ENCODE measurements around the gene BCL2L1.
"Not testable (repeated sequence)": the region's sequence is repeated elsewhere in the genome, so short reads cannot be mapped to it uniquely, and the experiment has no call there.

The BCL2L1 gene

DNA sequence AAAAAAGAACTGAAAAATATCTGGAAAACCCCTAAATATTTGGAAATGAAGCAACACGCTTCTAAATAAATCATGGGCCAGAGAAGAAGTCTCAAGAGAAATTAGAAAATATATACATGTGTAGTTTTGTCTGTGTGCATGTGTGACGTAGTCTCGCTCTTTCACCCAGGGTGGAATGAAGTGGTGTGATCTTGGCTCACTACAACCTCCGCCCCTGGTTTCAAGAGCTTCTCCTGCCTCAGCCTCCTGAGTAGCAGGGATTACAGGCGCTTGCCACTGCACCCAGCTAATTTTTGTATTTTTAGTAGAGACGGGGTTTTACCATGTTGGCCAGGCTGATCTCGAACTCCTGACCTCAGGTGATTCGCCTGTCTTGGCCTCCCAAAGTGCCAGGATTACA is 96.1 kb downstream of the BCL2L1 start:
- in situ Hi-C loops (cut with MboI; ENCODE audit: low sequenced_read_pairs) = not testable (repeated sequence)

DNA sequence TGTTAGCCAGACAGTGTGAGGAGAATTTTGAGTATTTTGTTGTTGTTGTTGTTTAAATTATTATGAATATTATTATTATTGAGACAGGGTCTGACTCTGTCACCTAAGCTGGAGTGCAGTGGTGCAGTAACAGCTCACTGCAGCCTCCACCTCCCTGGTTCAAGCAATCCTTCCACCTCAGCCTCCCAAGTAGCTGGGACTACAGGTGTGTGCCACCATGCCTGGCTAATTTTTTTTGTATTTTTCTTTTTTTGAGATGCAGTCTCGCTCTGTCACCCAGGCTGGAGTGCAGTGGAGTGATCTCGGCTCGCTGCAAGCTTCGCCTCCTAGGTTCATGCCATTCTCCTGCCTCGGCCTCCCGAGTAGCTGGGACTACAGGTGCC is 99.6 kb downstream of the BCL2L1 start:
- in situ Hi-C loops (cut with MboI; ENCODE audit: low sequenced_read_pairs) = not testable (repeated sequence)

DNA sequence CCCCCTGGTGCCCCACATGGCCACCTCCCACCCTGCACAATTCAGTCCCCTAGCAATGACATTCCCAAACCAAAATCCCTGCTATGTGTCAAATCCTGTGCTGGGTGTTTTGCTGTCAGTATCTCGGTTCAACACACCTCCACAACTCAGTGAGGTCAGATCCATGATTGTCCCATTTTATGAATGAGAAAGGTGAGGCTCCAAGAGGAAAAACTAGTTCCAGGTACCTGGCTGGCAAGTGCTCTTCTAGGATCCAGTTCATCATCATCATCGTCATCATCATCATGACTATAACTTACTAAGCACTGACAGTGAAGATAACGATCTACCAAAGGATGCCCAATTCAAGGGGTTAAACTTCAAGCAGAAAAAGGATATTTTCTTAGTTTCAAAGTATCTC is 102.4 kb downstream of the BCL2L1 start:
- in situ Hi-C loops (cut with MboI; ENCODE audit: low sequenced_read_pairs) = no loop called here

DNA sequence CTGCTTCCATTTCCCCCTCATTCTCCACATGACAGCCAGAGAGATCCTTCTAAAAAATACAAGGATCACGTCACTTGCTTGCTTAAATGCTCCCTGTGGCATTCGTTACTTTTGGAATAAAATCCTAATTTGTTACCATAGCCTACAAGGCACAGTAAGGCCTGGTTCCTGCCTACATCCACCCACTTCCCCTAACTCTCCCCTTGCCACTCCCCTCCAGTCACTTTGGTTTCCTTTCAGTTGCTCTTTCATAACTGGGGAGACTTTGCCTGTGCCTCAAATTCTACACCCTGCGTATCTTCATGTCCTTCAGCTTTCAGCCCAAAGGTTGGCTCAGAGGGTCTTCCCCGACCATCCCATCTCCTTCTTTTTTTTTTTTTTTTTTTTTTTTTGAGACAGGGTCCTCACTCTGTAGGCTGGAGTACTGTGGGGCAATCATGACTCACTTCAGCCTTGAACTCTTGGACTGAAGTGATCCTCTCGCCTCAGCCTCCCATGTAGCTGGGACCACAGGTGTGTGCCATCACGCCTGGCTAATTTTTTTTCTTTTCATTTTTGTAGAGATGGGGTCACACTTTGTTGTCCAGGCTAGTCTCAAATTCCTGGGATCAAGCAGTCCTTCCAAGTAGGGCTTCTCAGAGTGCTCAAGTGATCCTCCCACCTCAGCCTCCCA is 105.1 kb downstream of the BCL2L1 start:
- in situ Hi-C loops (cut with MboI; ENCODE audit: low sequenced_read_pairs) = loop anchor here (10.0 kb wide), 1 partner anchor 53 kb away; no protein-coding TSS in a partner anchor

DNA sequence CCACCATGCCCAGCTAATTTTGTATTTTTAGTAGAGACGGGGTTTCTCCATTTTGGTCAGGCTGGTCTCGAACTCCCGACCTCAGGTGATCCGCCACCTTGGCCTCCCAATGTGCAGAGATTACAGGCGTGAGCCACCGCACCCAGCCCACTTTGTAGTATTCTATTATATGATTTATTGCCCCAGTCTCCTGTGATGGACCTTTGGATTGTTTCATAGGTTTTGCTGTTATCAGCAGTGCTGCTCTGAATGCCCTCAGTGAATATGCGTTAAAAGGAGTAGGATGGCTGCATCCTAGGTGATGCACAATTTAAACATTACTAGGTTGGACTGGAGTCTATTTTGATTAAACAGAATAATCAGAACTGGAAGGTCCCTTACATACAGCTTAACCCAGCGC is 107.3 kb downstream of the BCL2L1 start:
- in situ Hi-C loops (cut with MboI; ENCODE audit: low sequenced_read_pairs) = loop anchor here (10.0 kb wide), 1 partner anchor 51 kb away; no protein-coding TSS in a partner anchor

Data from HL-60/S4 treated with phorbol 12-myristate 13-acetate at 8.2 ng/mL for 4 days and 3 days (cell line).